Measurements from ENCODE around the gene GALNS. TPM values are rescaled to one million over a fixed set of nuclear protein-coding genes. Genes with fewer than 3 reads are reported as not detected.

GALNS gene
- total and polyA plus RNA-seq, 2 donors (not counting 1 experiment from before 2014, with no cell fraction given): 45.5 to 68.4 TPM

DNA sequence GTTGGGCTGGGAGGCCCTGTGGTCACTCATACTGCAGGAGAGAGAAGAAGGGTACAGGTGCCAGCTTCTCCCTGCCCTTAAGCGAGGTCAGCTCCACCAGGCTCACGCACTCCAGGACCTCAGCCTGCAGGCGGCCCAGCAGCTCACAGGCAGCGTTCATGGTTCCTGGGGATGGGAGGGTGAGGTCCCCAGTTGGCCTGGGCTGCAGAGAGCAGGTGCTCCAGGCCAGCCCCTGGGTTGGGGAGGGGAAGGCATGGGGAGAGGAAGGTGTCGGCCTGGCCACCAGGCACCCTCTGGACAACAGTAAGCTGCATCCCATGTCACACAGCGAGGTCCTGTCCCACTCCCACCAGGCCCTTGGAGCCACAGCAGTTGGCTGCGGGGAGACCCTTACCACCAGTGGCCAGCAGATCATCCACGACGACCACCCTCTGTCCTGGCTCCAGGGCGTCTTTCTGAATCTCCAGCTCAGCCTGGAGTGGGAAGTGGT, 47.0 kb downstream of the GALNS start:
- DNase-seq (no peak), ATAC-seq (ENCODE audit: low read depth) (no peak)
- peaks cover 19% of the 10 kb centered on the region for H3K4me1 Mint-ChIP-seq
- WGBS (ENCODE audit: insufficient coverage): 85% methylated on average over 5 of the region's 10 CpGs
- H3K9me3 Mint-ChIP-seq (ENCODE audit: insufficient read depth): no peaks in the 10 kb centered on the region
- no peak overlapping the region for H3K4me2 ChIP-seq (replicated peaks; ENCODE audit: low read depth, low read length, poor library complexity, severe bottlenecking)
- no peak for TF ChIP-seq EZH2 (IDR thresholded peaks at IDR 0.05; ENCODE audit: borderline replicate concordance, insufficient read depth, low read depth, low read length, poor library complexity, severe bottlenecking)
- TF ChIP-seq CTCF (IDR thresholded peaks at IDR 0.05): no peak
- peak overlapping the region; percentile 92 for H3K4me3 Mint-ChIP-seq
- H3K9me3 ChIP-seq (ENCODE audit: control extremely low read depth in 1 of 3, control insufficient read depth in 2 of 3, insufficient read depth in 1 of 3, low read length in 2 of 3): peaks cover 0 to 5% (median 0%) of the 10 kb centered on the region in 3 donors
- H3K4me1 ChIP-seq (ENCODE audit: control insufficient read depth in 2 of 2, insufficient read depth in 2 of 2, low read length in 2 of 2): peaks cover 11 to 25% of the 10 kb centered on the region in 2 donors
- POLR2A ChIA-PET: interaction anchor here (1.6 kb wide), 1 partner anchor 29 kb away, joined by 7 read pairs; no protein-coding TSS in a partner anchor
- no peaks in the 10 kb centered on the region for H3K27me3 Mint-ChIP-seq
- no peak overlapping the region for H3K4me3 ChIP-seq (ENCODE audit: control extremely low read depth in 1 of 5, extremely low read depth in 1 of 5, insufficient read depth in 1 of 5, low read depth in 2 of 5, low read length in 4 of 5)
- peaks cover 15% of the 10 kb centered on the region for H3K79me2 ChIP-seq (ENCODE audit: control insufficient read depth, insufficient read depth, low read length)
- H3K9ac ChIP-seq (ENCODE audit: low read length): no peak overlapping the region
- peak overlapping the region; percentile 20 for H3K27ac Mint-ChIP-seq
- H3K27me3 ChIP-seq (replicated peaks in 1 of 4; ENCODE audit: control extremely low read depth in 1 of 4, control insufficient read depth in 3 of 4, insufficient read depth in 4 of 4, low read length in 3 of 4): no peaks in the 10 kb centered on the region
- intact Hi-C loops (cut with micrococcal nuclease): no loop called here
- H3K36me3 ChIP-seq (replicated peaks in 1 of 2; ENCODE audit: control extremely low read depth in 1 of 2, control insufficient read depth in 1 of 2, extremely low read depth in 1 of 2, insufficient read depth in 2 of 2, low read length in 1 of 2): peaks cover 0 to 23% of the 10 kb centered on the region in 2 experiments
- peaks cover 42% of the 10 kb centered on the region for H4K20me1 ChIP-seq (ENCODE audit: control insufficient read depth, insufficient read depth, low read length, poor library complexity, severe bottlenecking)
- H2AFZ ChIP-seq (ENCODE audit: insufficient read depth, low read depth, low read length, poor library complexity, severe bottlenecking): no peak overlapping the region
- no peak overlapping the region for H3K27ac ChIP-seq (ENCODE audit: low read length in 2 of 2)
- CTCF ChIA-PET: interaction anchor here (0.9 to 3.1 kb wide), 8 partner anchors 10 to 72 kb away, joined by 3 to 23 read pairs (median 3); partner anchors contain the start of gene PIEZO1

DNA sequence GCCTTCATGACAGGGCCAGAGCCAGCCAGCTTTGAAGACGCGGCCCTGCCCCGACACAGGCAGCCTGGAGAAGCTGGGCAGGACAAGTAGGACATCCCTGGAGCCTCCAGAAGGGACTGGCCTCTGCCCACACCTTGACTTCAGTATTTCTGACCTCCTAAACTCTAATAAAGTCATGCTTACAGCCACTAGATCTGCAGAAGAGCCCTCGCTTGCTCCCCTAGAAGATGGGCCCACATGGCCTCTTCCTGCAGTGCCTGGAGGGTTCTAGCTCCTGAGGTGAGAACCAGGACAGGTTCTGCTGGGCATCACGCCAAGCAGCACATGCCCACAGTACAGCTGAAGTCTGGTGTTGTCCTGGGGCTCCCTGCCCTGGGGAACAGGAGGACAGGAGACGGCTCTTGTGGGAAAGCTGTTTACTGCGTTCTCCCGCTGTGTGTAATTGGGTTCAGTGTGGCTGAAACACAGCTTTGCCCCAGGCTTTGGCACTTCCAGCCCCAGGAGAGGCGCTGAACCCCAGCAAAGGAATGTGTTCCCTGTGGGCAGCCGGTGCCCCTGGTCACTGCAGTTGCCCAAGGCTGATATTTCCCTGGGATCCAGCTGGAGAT, 47.6 kb downstream of the GALNS start:
- Mint-ChIP-seq H3K27ac (no peak overlapping the region), H3K27me3 (no peaks in the 10 kb centered on the region), H3K9me3 (ENCODE audit: insufficient read depth) (no peaks in the 10 kb centered on the region), H3K4me3 (no peak overlapping the region), H3K4me1 (peaks cover 19% of the 10 kb centered on the region)
- ChIA-PET POLR2A (interaction anchor here (1.6 kb wide), 1 partner anchor 29 kb away, joined by 7 read pairs; no protein-coding TSS in a partner anchor), CTCF (interaction anchor here (1.1 to 1.2 kb wide), 3 partner anchors 15 to 72 kb away, joined by 3 to 4 read pairs (median 3); no protein-coding TSS in a partner anchor)
- peaks cover 0 to 5% (median 0%) of the 10 kb centered on the region in 3 donors for H3K9me3 ChIP-seq (ENCODE audit: control extremely low read depth in 1 of 3, control insufficient read depth in 2 of 3, insufficient read depth in 1 of 3, low read length in 2 of 3)
- H3K4me3 ChIP-seq (ENCODE audit: control extremely low read depth in 1 of 5, extremely low read depth in 1 of 5, insufficient read depth in 1 of 5, low read depth in 2 of 5, low read length in 4 of 5): no peak overlapping the region
- WGBS (ENCODE audit: insufficient coverage): 96% methylated on average over 10 of the region's 10 CpGs
- H3K27ac ChIP-seq (ENCODE audit: low read length in 2 of 2): no peak overlapping the region
- H3K27me3 ChIP-seq (replicated peaks in 1 of 4; ENCODE audit: control extremely low read depth in 1 of 4, control insufficient read depth in 3 of 4, insufficient read depth in 4 of 4, low read length in 3 of 4): peaks cover 0 to 2% (median 0%) of the 10 kb centered on the region in 4 experiments
- no peak overlapping the region for H3K9ac ChIP-seq (ENCODE audit: low read length)
- H3K4me1 ChIP-seq (ENCODE audit: control insufficient read depth in 2 of 2, insufficient read depth in 2 of 2, low read length in 2 of 2): peaks cover 17 to 30% of the 10 kb centered on the region in 2 donors
- ATAC-seq (ENCODE audit: low read depth): no peak
- peaks cover 0 to 23% of the 10 kb centered on the region in 2 experiments for H3K36me3 ChIP-seq (replicated peaks in 1 of 2; ENCODE audit: control extremely low read depth in 1 of 2, control insufficient read depth in 1 of 2, extremely low read depth in 1 of 2, insufficient read depth in 2 of 2, low read length in 1 of 2)
- TF ChIP-seq CTCF (IDR thresholded peaks at IDR 0.05): no peak
- TF ChIP-seq EZH2 (IDR thresholded peaks at IDR 0.05; ENCODE audit: borderline replicate concordance, insufficient read depth, low read depth, low read length, poor library complexity, severe bottlenecking): no peak
- peaks cover 47% of the 10 kb centered on the region for H4K20me1 ChIP-seq (ENCODE audit: control insufficient read depth, insufficient read depth, low read length, poor library complexity, severe bottlenecking)
- no peak for DNase-seq
- H3K4me2 ChIP-seq (replicated peaks; ENCODE audit: low read depth, low read length, poor library complexity, severe bottlenecking): no peak overlapping the region
- H2AFZ ChIP-seq (ENCODE audit: insufficient read depth, low read depth, low read length, poor library complexity, severe bottlenecking): no peak overlapping the region
- peaks cover 19% of the 10 kb centered on the region for H3K79me2 ChIP-seq (ENCODE audit: control insufficient read depth, insufficient read depth, low read length)
- intact Hi-C loops (cut with micrococcal nuclease): no loop called here

Data from B cell (primary cell).